OCI-LY3 (cell line): ENCODE data around the gene SMAP2.

Source experiments
- EZH2phosphoT487 ChIP-seq: fragments of 200-600 bp; shearing (Covaris generic); IDR thresholded peaks from 2 replicates; pipeline ENCODE4 v1.6.1; 2018; ENCODE audit warnings: antibody characterized with exemption, mixed run types, low read depth
- TF ChIP-seq, protein P1 (sequence below): fragments of 200-600, 300-600 bp; sonication (generic); IDR thresholded peaks from 2 replicates; pipeline ENCODE4 v1.5.1; 2014; ENCODE audit warnings: antibody characterized with exemption, low read length, low read depth

DNA sequence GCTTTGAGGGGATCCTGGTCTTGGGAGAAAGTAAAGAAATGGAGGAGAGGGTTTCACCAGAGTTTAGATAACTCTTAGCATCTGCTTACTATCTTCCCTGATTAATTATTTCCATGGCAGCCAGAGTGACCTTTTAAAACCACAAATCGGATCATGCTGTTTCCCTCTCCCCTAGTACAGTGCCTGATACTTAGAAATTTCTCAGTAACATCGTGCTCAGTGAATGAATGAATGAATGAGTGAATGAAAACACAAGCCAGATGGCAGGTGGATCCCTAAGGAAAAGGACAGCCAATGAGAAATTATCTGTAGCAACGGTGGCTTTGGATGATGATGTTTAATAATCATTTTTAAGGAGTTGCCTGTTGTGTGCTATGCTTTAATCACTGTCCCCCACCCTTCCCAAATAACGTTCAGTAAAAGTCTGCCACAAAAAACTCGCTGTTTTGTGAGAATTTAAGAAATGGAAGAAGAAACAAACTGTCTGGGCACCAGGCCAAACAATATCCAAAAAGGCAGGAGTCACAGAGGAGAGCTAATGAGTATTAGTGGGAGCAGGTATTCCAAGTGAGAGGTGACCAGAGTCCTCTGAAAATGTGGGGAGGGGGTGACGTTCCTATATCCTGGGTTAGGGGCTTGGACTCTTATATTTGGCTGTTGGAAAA, 737 bp upstream of the SMAP2 start:
- TF ChIP-seq EZH2phosphoT487: no peak
- TF ChIP-seq, protein P1, sequence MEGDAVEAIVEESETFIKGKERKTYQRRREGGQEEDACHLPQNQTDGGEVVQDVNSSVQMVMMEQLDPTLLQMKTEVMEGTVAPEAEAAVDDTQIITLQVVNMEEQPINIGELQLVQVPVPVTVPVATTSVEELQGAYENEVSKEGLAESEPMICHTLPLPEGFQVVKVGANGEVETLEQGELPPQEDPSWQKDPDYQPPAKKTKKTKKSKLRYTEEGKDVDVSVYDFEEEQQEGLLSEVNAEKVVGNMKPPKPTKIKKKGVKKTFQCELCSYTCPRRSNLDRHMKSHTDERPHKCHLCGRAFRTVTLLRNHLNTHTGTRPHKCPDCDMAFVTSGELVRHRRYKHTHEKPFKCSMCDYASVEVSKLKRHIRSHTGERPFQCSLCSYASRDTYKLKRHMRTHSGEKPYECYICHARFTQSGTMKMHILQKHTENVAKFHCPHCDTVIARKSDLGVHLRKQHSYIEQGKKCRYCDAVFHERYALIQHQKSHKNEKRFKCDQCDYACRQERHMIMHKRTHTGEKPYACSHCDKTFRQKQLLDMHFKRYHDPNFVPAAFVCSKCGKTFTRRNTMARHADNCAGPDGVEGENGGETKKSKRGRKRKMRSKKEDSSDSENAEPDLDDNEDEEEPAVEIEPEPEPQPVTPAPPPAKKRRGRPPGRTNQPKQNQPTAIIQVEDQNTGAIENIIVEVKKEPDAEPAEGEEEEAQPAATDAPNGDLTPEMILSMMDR: no peak
